GM21528 (cell line): ENCODE results near the gene NFIA.

Experiments used
- ATAC-seq: cut with Tn5 transposase; IDR thresholded peaks from one replicate; pipeline ENCODE4 v1.9.1; 2021; ENCODE audit warnings: mild to moderate bottlenecking, moderate library complexity; ENCODE audit not compliant: unreplicated experiment, low FRiP score

Gene NFIA

DNA sequence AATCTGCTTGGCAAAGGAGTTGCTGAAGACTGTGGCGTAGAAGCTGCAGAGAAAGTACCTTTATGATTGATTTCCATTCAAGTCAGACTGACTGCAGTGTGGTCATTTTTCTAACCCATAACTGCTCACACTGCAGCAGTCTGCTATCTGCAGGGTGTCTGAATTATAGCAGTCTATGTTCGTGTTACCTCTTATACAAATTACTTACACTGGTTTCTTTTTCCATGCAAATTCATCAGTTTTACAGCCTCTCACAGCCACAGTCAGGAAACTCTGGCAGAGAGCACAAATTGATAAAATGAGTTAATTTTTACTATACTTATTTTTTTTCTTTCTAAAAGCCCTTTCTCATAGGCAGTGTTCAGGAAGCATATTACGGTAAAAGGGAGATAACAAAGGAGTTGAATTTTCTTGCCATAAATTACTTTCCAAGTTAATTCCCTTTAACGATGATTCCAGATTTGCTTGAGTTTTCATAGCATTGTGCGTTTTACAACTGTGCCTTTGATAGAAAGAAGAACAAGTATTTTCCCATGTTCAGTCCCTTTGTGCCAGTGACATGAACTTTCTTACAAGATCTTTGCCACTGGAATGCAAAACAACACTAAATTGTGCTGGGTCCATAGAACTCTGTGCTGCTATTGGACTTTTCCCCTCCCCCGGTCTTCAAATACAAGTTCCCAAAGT is 261.5 kb downstream of the NFIA start:
- ATAC-seq: no peak

GRCh38 chr1:61344696-61345095 is 262.3 kb downstream of the NFIA start:
- ATAC-seq: no peak

DNA sequence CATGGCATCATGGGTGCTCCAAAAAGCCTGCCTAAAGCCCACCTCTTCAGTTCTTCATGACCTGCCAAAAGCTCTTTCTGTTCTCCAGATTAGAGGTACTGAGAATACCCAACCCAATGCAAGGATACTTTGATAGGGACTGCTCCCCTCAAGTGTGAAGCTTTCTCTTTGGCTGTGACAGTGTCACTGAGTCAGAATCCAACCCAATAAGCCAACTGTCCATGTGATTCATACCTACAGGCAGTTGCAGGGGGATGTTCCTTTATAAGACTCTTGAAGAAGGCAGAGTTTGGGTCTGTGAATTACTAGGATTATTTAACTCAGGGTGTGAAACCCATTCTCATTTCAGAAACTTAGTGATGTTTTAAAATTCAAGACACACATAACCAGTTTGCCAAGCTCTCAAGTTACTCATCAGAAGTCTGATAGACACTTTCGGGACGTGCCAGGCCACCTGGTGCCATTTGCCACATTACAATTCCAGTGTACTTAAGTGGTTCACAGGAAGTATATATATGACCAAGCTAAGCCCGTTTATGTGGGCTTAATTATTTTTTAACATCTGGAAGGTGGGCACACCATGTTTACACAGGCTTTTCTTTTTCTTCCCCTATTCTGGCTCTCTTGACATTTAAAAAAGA is 265.8 kb downstream of the NFIA start:
- ATAC-seq: no peak

- ATAC-seq: no peak
These were observed 270.6 kb downstream of the NFIA start for GRCh38 chr1:61352845-61353435.

GRCh38 chr1:61353797-61354406 is 271.5 kb downstream of the NFIA start:
- no peak for ATAC-seq

DNA sequence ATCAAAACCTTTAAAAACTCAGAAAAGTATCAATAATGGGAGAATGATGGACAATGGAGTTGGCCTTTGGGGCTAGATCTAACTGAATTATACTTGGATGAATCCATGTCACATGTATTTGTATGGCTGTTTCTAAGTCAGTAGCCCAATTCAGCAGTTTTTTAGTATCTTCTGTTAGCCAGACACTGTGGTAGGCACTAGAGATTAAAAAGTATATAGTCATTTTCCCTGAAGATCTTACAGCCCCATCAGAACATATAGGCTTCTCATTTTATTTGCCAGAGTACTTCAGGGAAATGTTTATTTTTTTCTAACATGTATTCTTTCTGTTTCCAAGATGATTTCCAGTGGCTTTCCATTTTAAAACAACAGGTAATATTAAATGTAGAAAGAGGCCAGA is 273.7 kb downstream of the NFIA start:
- no peak for ATAC-seq

DNA sequence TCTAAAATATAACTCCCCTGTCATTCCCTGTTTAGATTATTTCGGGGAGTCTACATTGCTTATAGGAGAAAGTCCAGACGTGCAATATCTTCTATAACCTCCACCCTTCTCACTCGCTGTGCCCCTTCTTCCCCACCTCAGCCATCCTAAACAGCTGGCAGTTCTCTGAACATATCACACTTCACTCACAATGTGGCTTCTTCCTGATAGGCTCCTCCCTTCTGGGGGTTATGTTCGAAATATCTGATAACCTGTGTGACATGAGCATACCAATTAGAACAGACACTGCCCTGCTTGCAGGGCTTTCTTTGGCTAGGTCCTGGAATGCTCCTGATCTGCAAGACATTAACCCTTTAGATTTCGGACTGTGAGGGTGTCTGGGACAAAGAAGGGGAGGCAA is 274.6 kb downstream of the NFIA start:
- ATAC-seq: no peak

- no peak for ATAC-seq
These were observed 275.2 kb downstream of the NFIA start for GRCh38 chr1:61357539-61357938.

DNA sequence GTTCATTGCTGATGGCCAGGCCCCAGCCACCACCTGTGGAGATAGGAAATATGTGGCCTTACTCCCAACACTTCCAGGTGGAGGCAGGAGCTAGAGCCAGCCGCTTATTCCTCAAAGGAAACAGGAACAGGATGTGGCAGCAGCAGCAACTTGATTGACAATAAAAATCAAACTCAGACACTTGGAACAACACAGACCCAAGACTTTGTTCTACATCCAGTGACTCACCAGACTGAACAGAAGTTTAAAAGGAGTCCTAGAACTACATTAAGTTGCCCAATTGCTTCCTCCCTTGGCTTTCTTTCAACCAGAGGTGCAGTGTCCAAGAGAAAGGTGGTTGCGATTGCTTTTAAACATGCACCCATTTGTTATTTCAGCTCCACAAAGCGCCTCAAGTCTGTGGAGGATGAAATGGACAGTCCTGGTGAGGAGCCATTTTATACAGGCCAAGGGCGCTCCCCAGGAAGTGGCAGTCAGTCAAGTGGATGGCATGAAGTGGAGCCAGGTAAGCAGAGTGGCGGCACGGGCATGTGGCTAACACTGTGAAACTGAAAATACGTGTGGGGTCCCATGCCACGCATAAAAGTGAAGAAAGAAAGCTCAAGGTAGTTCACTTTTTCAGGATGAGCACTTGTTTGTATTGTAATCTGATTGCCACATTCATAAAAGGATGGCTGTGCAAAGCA is 276.6 kb downstream of the NFIA start:
- no peak for ATAC-seq

GRCh38 chr1:61361931-61362330 is 279.6 kb downstream of the NFIA start:
- no peak for ATAC-seq

- no peak for ATAC-seq
These were observed 280.0 kb downstream of the NFIA start for GRCh38 chr1:61362351-61362750.

- ATAC-seq: no peak
These were observed 286.0 kb downstream of the NFIA start for GRCh38 chr1:61368366-61368765.

DNA sequence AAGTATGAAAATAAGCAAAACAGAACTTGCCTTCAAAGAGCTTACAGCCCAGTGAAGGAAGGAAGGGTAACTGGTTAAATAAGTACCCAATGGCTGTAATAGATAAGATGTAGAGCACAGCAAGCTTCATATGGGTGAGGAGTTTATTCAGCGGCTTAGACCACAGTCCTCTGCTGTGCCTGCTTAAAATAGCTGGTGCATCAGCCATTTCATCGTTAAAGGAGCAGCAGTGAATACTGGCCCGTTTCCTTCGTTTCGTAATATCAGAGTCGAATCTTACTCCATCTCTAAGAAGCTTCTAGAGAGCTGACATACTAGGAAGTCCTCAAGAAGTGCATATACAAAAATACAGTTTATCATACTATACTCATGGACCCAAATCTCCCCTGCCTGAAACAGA is 286.5 kb downstream of the NFIA start:
- ATAC-seq: no peak

DNA sequence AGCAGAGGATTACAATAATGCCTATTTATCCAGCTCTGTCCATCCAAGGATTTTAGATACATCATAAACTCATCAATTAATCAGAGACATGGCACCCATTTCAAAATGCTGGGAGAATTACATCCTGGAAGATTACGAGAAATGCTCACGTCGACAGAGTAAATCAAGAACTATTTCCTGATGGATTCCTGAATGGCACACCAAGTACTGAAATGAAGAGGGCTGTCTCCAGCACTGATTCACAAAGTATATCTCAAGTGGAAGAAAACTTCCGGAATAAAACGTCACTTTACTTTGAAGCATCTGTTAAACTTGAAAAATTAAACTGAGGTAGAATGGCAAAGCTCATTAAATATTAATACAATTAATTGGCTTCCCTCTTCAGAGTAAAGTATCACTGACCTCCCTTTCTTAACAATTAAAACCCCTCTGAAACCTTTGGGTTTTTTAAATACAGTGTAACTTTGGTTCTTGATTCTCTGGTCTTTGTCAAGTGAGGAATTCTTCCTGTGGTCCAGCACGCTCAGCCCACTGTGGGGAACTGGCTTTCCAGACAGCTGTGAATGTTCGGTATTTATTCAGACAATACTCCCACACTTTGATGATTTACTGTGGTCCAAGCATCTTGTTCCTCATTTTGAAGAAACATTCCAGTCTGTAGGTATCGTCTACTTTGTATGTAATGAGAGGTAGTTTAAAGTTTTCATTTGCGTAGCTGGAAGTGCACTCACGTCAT is 288.0 kb downstream of the NFIA start:
- ATAC-seq: no peak

GRCh38 chr1:61370913-61371279 is 288.5 kb downstream of the NFIA start:
- ATAC-seq: no peak

DNA sequence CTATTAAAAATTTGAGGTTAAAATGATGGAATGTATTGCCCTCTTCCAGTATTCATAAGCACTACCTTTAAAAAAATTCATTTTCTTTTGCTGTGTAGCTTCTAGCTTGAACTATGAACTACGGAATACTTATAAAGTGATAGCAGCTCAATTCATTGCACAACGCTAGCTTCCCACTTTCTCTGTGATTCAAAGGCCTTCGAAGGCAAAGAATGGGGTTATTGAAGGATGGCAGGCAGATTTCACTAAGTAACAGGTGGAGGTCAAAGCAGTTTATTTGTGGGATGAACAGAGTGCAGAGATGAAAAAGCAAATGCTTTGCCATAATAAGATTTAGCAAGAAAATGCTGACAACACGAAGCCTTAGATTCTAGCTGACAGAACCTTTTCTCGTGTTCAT is 290.6 kb downstream of the NFIA start:
- no peak for ATAC-seq

- ATAC-seq: no peak
These were observed 291.8 kb downstream of the NFIA start for GRCh38 chr1:61374156-61374555.

GRCh38 chr1:61375082-61375880 is 292.9 kb downstream of the NFIA start:
- no peak for ATAC-seq

DNA sequence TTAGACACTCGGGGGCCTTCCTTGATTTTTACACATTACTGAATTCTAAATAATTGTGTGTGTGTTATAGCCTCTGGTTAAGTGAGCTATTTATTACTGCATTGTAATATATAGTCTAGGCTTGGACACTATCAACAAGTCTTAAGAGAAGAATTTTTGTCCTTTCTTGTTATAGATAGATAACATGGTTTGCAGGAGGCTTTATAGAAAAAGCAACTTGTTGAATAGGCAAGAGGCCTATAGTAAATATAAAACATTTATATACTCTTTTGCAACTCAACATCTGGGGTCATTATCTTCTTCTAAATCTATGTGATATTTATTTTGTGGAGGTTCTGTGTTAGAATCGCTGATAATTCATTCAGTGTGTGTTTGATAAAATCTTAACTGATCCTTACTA is 293.8 kb downstream of the NFIA start:
- no peak for ATAC-seq
